ENCODE results near the gene RCOR1.

DNA sequence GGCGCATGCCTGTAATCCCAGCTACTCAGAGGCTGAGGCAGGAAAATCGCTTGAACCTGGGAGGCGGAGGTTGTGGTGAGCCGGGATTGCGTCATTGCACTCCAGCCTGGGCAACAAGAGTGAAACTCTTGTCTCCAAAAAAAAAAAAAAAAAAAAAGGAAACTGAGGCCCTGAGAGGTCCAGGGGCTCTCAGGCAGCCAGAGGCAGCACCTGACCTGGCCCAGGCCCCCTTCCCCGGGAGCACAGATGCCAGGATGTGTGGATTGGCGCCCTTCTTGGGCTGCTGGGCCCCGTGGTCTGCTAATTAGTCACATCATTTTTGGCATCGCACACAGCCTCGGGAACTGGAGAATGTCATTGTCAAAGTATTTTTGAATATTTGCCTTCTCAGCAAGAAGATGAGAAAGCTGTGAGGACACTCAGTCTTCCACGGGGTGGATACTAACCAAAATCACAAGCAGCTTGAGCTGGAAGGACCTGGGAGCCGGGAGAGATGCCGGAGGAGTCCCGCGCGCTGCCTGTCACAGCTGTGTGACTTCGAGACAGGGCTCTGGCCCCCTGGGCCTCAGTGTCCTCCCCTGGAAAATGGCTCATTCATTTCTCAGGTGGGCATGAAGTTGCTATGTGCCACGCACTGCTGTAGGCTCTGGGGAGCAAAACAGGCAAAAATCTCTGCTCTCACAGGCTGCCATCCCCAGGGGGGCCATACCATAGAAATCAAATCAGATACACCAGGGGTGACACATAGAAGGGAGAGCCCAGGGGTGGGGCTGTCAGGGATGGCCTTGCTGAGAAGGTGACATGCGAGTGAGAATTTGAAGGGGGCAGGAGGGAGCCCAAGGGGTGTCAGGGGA, 12.5 kb upstream of the RCOR1 start:
- TF ChIP-seq, protein P1, sequence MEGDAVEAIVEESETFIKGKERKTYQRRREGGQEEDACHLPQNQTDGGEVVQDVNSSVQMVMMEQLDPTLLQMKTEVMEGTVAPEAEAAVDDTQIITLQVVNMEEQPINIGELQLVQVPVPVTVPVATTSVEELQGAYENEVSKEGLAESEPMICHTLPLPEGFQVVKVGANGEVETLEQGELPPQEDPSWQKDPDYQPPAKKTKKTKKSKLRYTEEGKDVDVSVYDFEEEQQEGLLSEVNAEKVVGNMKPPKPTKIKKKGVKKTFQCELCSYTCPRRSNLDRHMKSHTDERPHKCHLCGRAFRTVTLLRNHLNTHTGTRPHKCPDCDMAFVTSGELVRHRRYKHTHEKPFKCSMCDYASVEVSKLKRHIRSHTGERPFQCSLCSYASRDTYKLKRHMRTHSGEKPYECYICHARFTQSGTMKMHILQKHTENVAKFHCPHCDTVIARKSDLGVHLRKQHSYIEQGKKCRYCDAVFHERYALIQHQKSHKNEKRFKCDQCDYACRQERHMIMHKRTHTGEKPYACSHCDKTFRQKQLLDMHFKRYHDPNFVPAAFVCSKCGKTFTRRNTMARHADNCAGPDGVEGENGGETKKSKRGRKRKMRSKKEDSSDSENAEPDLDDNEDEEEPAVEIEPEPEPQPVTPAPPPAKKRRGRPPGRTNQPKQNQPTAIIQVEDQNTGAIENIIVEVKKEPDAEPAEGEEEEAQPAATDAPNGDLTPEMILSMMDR (IDR thresholded peaks at IDR 0.05; ENCODE audit: low read depth, low read length): no peak
- no peak for TF ChIP-seq EZH2phosphoT487 (IDR thresholded peaks at IDR 0.05; ENCODE audit: low read depth)

Data from OCI-LY3 (cell line).